Hematopoietic multipotent progenitor cell (in vitro differentiated cells): ENCODE measurements around the gene ZNF488. TPM values are rescaled to one million over a fixed set of nuclear protein-coding genes. Genes with fewer than 3 reads are reported as not detected.

Source experiments
- DNase-seq, 3 donors: peaks; one replicate each; pipeline ENCODE4 v3.0.0-alpha.2; 2011 to 2015; ENCODE audit warnings: low read depth in 2 of 3, low spot score in 2 of 3
- total RNA-seq: library from RNA; depleted of rRNA; stranded (reverse); fragments of >200 nt; gene quantifications from one replicate; pipeline ENCODE4 v1.2.3, GENCODE V29; 2012

Gene ZNF488
- total RNA-seq, 1 donor = 0.27 TPM

DNA sequence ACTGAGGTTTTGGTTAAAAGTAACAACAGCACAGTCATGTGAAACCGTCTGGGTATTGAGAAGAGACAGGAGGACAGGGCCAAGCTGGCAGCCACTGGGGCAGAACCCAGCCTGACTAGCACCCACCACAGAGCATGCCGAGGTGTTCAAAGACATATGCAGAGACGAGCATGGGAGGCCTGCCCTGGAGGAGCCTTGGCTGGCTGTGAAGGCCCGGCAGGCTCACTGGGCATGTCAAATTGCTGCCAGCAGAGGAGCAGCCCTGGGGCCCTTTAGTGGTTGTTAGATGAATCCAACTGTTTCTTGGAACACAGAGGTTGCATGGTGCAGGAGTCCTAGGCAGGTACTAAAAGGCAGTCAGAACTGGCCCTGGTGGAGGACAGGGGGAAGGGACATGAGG is 66.8 kb downstream of the ZNF488 start:
- DNase-seq = no peak

GRCh38 chr10:47316131-47316530 is 68.0 kb downstream of the ZNF488 start:
- no peak for DNase-seq

Other genes starting within 250 kb of the ZNF488 start
- 1.1 TPM for gene GDF10, start 84.1 kb downstream of the ZNF488 start, total RNA-seq
- gene GDF2, start 61.8 kb downstream of the ZNF488 start, total RNA-seq = not detected
- not detected for gene RBP3, start 35.9 kb downstream of the ZNF488 start, total RNA-seq
- gene ANXA8, start 99.8 kb upstream of the ZNF488 start, total RNA-seq = under 0.01 TPM
- gene FAM25G, start 107.4 kb upstream of the ZNF488 start, total RNA-seq = not detected
- 9.2 TPM for gene AGAP9, start 139.3 kb upstream of the ZNF488 start, total RNA-seq